OCI-LY3 (cell line): ENCODE results near the gene FGD5.
A peak's percentile ranks its signal among the peaks of the same experiment; 100 is the strongest.

Experiments used
- H2AFZ ChIP-seq: fragments of 200-600, 300-600 bp; shearing (Covaris generic); 2 replicates; pipeline ENCODE4 v1.6.0; 2014; ENCODE audit warnings: antibody characterized with exemption, low read depth, low read length
- H3K27ac ChIP-seq: fragments of 200-600, 300-600 bp; sonication (generic); 2 replicates; pipeline ENCODE4 v1.5.1; 2014; ENCODE audit warnings: mild to moderate bottlenecking, low read length, moderate library complexity, mixed read lengths
- H3K27me3 ChIP-seq: fragments of 200-600, 300-600 bp; sonication (generic); 2 replicates; pipeline ENCODE4 v1.6.1; 2014; ENCODE audit warnings: low read depth, low read length, mixed read lengths
- H3K36me3 ChIP-seq: fragments of 200-600, 300-600 bp; sonication (generic); replicated peaks from 2 replicates; pipeline ENCODE3; 2014; ENCODE audit warnings: low read depth, low read length, mixed read lengths
- H3K4me1 ChIP-seq: fragments of 300-600, 200-600 bp; sonication (generic); 2 replicates; pipeline ENCODE4 v1.6.1; 2014; ENCODE audit warnings: low read length, mixed read lengths
- H3K4me2 ChIP-seq: fragments of 200-600, 300-600 bp; sonication (generic); 2 replicates; pipeline ENCODE4 v1.6.1; 2014; ENCODE audit warnings: low read length, mixed read lengths
- H3K4me3 ChIP-seq: fragments of 300-600, 200-600 bp; sonication (generic); 2 replicates; pipeline ENCODE4 v1.5.1; 2014; ENCODE audit warnings: antibody characterized with exemption, mild to moderate bottlenecking, low read length, moderate library complexity
- H3K79me2 ChIP-seq: fragments of 300-600, 200-600 bp; shearing (Covaris generic); 2 replicates; pipeline ENCODE4 v1.6.1; 2014; ENCODE audit warnings: mild to moderate bottlenecking, low read length, mixed read lengths
- H3K9ac ChIP-seq: fragments of 300-600, 200-600 bp; shearing (Covaris generic); 2 replicates; pipeline ENCODE4 v1.6.0; 2014; ENCODE audit warnings: mild to moderate bottlenecking, low read length, moderate library complexity
- H3K9me3 ChIP-seq: fragments of 200-600, 300-600 bp; shearing (Covaris generic); 2 replicates; pipeline ENCODE4 v1.6.1; 2014; ENCODE audit warnings: low read length, mixed read lengths; ENCODE audit not compliant: insufficient read depth
- H4K20me1 ChIP-seq: fragments of 200-600, 300-600 bp; sonication (generic); 2 replicates; pipeline ENCODE4 v1.6.1; 2016; ENCODE audit warnings: low read length, mixed read lengths; ENCODE audit not compliant: insufficient read depth
- EZH2phosphoT487 ChIP-seq: fragments of 200-600 bp; shearing (Covaris generic); IDR thresholded peaks from 2 replicates; pipeline ENCODE4 v1.6.1; 2018; ENCODE audit warnings: antibody characterized with exemption, mixed run types, low read depth
- TF ChIP-seq, protein P1 (sequence below): fragments of 200-600, 300-600 bp; sonication (generic); IDR thresholded peaks from 2 replicates; pipeline ENCODE4 v1.5.1; 2014; ENCODE audit warnings: antibody characterized with exemption, low read length, low read depth

FGD5 gene

DNA sequence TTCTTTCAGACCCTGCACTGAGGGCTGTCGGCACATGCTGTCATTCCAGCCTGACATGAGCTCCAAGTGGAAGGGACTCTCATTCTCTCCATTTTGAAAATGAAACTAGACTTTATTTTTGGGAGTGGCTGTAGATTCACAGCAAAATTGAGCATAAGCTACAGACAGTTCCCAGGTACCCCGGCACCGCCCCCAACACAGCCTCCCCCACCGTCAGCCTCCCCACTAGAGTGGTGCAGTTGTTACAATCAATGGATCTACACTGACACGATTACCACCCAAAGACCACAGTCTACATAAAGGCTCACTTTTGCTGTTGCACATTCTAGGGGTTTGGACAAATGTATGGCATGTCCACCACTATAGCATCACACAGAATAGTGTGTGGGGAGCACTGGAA, 29.5 kb upstream of the FGD5 start:
- no peaks in the 10 kb centered on the region for H3K79me2 ChIP-seq
- H3K4me1 ChIP-seq, result no peaks in the 10 kb centered on the region
- no peaks in the 10 kb centered on the region for H3K9me3 ChIP-seq
- H3K27me3 ChIP-seq, result peaks cover 40% of the 10 kb centered on the region
- no peak for TF ChIP-seq EZH2phosphoT487
- TF ChIP-seq, protein P1, sequence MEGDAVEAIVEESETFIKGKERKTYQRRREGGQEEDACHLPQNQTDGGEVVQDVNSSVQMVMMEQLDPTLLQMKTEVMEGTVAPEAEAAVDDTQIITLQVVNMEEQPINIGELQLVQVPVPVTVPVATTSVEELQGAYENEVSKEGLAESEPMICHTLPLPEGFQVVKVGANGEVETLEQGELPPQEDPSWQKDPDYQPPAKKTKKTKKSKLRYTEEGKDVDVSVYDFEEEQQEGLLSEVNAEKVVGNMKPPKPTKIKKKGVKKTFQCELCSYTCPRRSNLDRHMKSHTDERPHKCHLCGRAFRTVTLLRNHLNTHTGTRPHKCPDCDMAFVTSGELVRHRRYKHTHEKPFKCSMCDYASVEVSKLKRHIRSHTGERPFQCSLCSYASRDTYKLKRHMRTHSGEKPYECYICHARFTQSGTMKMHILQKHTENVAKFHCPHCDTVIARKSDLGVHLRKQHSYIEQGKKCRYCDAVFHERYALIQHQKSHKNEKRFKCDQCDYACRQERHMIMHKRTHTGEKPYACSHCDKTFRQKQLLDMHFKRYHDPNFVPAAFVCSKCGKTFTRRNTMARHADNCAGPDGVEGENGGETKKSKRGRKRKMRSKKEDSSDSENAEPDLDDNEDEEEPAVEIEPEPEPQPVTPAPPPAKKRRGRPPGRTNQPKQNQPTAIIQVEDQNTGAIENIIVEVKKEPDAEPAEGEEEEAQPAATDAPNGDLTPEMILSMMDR, result no peak
- H4K20me1 ChIP-seq, result no peaks in the 10 kb centered on the region
- H2AFZ ChIP-seq, result no peak overlapping the region
- H3K4me3 ChIP-seq, result no peak overlapping the region
- no peak overlapping the region for H3K27ac ChIP-seq
- no peaks in the 10 kb centered on the region for H3K36me3 ChIP-seq
- H3K9ac ChIP-seq, result no peak overlapping the region
- H3K4me2 ChIP-seq, result no peak overlapping the region

DNA sequence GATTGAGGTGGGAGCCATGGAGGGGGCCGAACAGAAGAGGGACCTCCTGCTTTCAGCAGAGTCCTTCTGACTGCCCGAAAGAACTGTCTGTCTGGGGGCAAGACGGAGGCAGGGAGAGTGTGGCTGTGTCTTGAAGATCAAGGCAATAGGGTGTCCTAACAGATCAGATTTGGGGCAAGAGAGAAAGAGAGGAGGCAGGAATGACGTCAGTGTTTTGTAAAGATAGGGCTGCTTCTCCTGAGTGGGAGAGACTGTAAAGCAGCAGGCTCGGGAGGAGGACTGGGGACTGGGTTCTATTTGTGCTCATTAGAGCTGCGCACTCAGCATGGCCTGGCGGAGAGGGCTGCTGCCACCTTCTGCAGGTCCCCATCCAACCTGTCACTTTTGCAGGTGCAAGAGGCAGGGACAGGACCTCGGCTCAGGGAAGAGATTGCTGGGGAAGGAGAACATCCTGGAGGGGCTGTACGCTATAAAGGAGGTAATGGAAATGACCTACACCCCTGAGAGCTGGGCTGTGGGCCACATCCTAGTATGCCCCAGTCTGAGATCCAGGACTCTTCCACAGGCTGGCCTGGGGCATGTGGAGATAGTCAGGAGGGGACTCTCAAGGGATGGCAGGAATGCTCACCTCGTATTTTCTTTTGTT, 29.0 kb upstream of the FGD5 start:
- no peak overlapping the region for H2AFZ ChIP-seq
- TF ChIP-seq EZH2phosphoT487, result no peak
- TF ChIP-seq, protein P1, result no peak
- peaks cover 45% of the 10 kb centered on the region for H3K27me3 ChIP-seq
- no peak overlapping the region for H3K4me2 ChIP-seq
- H3K4me3 ChIP-seq, result no peak overlapping the region
- H3K9ac ChIP-seq, result no peak overlapping the region
- H3K27ac ChIP-seq, result no peak overlapping the region
- no peaks in the 10 kb centered on the region for H3K36me3 ChIP-seq
- no peaks in the 10 kb centered on the region for H4K20me1 ChIP-seq
- no peaks in the 10 kb centered on the region for H3K4me1 ChIP-seq
- no peaks in the 10 kb centered on the region for H3K9me3 ChIP-seq
- no peaks in the 10 kb centered on the region for H3K79me2 ChIP-seq

DNA sequence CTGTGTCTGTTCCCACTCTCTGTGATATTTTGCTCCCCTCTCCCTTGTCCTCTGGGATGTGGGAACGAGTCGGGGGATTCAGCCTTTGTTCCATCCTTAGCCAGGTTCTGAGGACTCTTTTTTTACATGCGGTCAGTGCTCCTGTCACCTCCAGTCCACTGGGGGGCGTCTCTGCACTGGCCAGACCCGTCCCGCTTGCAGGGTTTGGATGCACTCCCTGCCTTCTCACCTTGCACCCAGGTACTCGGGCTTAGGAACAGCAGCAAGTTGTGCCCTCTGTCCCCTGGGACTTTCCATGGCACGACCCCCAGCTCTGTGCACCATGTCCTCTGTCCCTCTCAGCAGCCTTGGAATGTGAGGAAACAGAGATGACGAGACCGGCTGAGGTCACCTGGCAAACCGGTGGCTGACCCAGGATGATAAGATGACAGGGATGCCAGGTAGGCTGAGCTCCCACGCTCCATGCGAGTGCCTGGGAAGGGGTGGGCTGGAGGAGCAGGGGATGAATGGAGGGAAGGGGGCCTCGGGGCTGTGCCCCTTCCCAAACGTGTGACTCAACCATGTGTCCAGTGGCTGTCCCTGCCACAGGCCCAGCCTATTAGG, 27.3 kb upstream of the FGD5 start:
- Histone ChIP-seq H2AFZ (no peak overlapping the region), H3K4me2 (peak overlapping the region; percentile 17; the same call in 1 of the 2 replicates), H3K4me1 (no peaks in the 10 kb centered on the region), H3K9me3 (no peaks in the 10 kb centered on the region), H3K36me3 (no peaks in the 10 kb centered on the region), H3K79me2 (no peaks in the 10 kb centered on the region), H4K20me1 (no peaks in the 10 kb centered on the region), H3K27me3 (peaks cover 53% of the 10 kb centered on the region), H3K4me3 (no peak overlapping the region), H3K27ac (no peak overlapping the region), H3K9ac (no peak overlapping the region)
- TF ChIP-seq EZH2phosphoT487, result no peak
- TF ChIP-seq, protein P1, result peak; percentile 85

DNA sequence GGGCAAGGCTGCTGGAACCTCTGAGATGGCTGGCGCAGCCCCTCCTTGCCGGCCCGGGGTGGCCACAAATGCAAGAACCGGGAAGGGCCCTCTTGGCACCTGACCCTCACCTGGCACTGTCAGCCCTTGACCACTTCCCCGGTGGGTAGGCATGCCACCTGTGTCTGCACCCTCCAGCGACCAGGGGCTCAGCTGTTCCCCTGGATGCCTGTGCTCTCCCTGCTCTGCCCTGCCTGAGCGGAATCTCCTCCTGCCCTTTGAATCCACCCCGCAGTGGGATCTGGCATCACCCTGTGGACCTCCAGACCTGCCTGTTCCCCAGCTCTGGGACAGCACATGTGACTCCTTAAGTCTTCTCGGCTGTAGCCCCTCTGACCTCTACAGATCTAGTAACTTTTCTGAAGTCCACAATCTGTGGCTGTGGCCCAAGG, 26.1 kb upstream of the FGD5 start:
- Histone ChIP-seq H3K27me3 (peaks cover 50% of the 10 kb centered on the region), H4K20me1 (no peaks in the 10 kb centered on the region), H3K4me2 (no peak overlapping the region), H3K27ac (no peak overlapping the region), H3K4me1 (no peaks in the 10 kb centered on the region), H3K36me3 (no peaks in the 10 kb centered on the region), H3K9me3 (no peaks in the 10 kb centered on the region), H3K79me2 (no peaks in the 10 kb centered on the region), H3K4me3 (no peak overlapping the region), H3K9ac (no peak overlapping the region), H2AFZ (no peak overlapping the region)
- no peak for TF ChIP-seq EZH2phosphoT487
- TF ChIP-seq, protein P1, result no peak
